Left ventricle myocardium superior (tissue), 1 donor: ENCODE measurements around the gene UVRAG. TPM values are rescaled to one million over a fixed set of nuclear protein-coding genes. Genes with fewer than 3 reads are reported as not detected.

Experiments used
- ATAC-seq: fragments of 200-7000 bp; cut with Tn5 transposase; one replicate; pipeline ENCODE4 v1.9.1; 2020; ENCODE audit warnings: mild to moderate bottlenecking, moderate library complexity
- DNase-seq: peaks from one replicate; pipeline ENCODE4 v3.0.0-alpha.2; 2020
- intact Hi-C: fragments of 100-400 bp; cut with micrococcal nuclease; formaldehyde crosslinking; loops from one replicate; pipeline ENCODE4 v1.11.0; 2022
- total RNA-seq: library from RNA; stranded (reverse); fragmentation: NEBNext Ultra II Directional; extraction: Animal tissue kit (Norgen Biotek cat#: 25700); gene quantifications from one replicate; pipeline ENCODE4 v1.2.1, GENCODE V29; 2021
- donor health status: DM: no; HTN: yes; CAD: no; lungs with severe emphysema.

UVRAG gene
- total RNA-seq, 1 donor from 2014 or later, result 14.9 TPM

DNA sequence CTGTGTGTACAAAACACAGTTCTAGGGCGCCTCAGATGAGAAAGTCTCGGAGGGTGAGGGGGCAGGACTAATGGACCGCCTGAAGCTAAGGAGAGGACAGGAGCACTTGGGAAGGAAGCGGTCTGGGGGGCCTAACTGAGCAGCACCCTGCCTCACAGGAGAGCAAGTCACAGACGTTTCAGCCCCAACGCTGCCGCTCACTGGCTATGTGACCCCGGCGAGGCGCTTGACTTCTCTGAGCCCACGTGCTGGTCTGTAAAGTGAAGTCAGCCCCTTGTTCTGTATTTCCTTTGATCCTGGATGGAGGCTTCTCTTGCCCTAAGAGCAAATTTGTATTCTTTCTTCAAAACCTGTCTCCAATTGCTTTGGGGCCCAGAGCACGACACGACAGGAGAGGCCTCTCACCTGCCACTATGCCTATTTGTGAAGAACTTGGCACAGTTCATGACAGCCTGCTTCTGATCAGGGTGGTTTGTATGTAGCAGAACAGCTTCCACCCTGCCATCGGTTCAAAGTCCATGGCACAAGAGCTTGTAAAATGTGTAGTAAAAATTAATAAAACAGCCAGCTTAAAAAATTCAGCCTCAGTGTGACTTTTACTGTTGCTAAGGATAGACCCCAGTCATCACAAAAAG, 332.2 kb downstream of the UVRAG start:
- ATAC-seq (no peak), DNase-seq (no peak)
- intact Hi-C loops, result no loop called here

DNA sequence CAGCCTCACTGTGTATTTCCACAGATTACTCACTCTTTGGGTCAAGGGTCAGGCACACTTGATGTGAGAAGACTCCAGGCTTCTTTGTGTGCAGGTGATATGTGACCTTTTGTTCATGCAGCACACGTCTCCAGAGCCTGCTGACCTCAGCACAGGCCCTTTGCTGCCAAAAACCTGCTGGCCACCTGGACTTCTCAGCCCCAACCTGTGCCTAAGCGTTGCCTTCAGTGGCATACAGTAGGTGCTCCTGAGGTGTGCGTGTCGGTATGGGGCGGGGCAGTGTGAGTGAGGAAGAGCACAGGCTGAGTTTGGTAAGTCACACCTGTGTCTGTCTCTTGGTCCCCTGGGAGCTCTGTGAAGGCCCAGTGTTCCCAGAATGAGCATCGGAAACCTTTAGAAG, 333.2 kb downstream of the UVRAG start:
- ATAC-seq, result no peak
- intact Hi-C loops, result no loop called here

DNA sequence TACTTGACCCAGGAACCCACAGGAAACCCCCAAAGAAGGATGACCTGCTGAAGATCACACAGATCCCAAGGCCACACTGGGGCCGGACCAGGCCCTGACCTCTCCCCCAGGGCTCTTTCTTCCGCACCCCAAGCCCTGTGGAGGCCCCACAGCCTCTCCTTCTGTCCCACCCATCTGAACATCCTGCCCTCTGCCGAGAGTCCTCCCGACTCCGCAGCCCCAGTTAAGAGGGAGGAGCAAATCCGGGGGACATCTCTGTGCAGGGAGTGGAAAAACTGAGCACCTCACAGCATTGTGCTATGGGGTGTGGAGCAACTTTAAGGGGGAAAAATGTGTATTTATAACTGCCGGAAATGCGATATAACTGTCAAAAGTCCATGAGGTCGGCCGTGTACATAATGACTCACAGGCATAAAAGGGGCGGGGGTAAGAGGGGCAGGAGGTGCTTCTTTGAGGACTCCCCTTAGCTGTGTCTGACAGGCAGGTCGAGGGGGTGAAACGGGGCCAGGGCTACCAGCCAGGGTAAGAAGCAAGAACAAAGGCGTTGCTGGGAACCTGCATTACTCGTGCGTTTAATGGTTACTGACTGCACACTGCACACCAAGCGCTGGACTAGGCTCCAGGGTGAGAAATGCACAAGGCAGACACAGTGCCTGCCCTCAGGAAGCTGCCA, 334.1 kb downstream of the UVRAG start:
- DNase-seq (no peak), ATAC-seq (no peak)
- intact Hi-C loops, result no loop called here

More for the DNA sequence above, 333.2 kb downstream of the UVRAG start:
- no peak for DNase-seq

DNA sequence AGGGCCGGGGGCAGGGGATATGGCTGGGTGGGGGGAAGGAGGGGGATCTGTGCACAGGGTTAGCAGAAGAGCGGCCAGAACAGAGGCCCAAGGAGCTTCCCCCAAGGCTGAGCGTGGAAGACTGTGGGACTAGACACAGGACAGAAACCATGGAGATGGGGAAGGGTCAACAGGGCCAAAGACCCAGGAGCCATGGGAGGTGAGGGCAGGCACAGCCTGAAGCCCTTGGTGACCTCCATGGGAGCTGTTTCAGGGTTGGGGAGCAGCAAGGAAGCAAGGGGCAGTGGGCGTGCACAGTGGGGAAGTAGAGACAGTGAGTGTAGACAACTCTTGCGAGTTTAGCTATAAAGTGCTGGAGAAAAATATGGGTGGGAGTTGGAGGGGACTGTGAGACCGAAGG, 334.7 kb downstream of the UVRAG start:
- ATAC-seq (no peak), DNase-seq (no peak)
- intact Hi-C loops, result loop anchor here (5.0 kb wide), 1 partner anchor 252 kb away; no protein-coding TSS in a partner anchor

DNA sequence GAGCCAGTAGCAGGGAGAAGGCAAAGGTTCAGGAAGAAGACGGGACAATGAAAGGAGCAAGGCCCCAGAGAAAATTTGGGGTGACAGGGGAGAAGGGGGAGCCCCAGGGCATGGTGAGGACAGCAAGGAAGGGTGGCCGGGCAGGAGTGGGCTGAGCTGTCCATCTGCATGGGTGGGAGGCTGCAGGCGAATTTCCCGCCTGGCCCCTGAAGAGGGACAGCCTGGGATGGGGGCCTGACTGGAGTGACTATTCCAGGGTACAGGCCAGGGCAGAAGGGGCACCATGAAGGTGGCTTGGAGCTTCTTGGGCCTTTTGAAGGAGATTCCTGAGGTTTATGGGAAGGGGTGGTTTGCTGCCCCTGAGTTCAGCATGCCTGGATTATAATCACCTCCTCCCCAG, 335.1 kb downstream of the UVRAG start:
- ATAC-seq, result no peak
- DNase-seq, result no peak
- intact Hi-C loops, result loop anchor here (5.0 kb wide), 1 partner anchor 253 kb away; no protein-coding TSS in a partner anchor

DNA sequence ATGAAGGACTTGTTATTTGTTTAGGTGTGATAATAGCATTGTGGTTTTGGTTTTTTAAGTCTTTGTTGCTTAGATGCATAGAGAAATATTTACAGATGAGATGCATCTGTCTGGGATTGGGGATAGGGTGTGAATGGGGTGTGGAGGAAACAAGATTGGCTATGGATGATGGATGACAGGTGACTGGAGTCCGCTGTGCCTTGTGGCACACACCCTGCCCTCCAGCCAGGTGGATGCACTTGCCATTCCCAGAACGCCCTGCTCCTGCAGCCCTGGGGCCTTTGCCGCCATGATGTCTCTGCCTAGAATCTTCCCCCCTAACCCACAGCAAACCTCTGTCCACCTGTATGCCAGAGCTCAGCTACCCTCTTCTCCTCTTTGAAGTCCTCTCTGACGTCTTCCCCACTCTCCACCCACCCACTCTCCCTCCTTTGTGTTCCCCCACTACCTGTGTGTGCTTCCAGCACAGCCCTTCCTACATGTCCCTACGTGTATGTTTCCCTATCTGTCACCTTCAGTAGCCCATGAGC, 336.6 kb downstream of the UVRAG start:
- no peak for DNase-seq
- no peak for ATAC-seq
- intact Hi-C loops, result loop anchor here (5.0 kb wide), 1 partner anchor 254 kb away; no protein-coding TSS in a partner anchor

DNA sequence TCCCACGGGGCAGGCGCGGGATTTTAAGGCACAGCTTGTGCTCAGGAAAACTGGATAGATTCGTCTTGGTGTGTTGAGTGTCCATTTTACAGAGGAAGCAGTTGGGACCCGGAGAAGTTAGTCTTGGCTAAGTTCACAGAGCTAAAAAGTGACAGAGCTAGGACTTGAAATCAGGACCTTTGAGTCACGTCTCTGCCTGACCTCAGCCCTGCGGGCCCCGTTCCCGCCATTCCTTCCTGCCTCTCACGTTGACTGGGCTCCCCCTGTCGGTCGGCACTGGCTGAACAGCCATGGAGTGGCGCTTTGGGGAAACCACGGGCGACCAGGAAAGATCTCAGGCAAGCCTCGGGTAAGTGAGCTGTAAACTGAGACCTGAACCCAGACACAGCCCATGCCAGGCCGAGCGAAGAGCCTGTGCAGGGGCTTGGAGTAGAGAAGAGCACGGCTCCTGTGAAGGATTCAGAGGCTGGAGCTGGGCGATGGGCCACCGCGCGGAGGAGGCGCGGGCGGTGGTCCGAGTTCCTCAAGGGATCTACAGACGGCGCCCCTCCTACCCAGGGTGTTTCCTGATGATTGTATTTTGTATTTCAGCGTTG, 337.2 kb downstream of the UVRAG start:
- intact Hi-C loops, result loop anchor here (5.0 kb wide), 1 partner anchor 255 kb away; no protein-coding TSS in a partner anchor
- peak; percentile 94 for DNase-seq
- peak; percentile 94 for ATAC-seq

DNA sequence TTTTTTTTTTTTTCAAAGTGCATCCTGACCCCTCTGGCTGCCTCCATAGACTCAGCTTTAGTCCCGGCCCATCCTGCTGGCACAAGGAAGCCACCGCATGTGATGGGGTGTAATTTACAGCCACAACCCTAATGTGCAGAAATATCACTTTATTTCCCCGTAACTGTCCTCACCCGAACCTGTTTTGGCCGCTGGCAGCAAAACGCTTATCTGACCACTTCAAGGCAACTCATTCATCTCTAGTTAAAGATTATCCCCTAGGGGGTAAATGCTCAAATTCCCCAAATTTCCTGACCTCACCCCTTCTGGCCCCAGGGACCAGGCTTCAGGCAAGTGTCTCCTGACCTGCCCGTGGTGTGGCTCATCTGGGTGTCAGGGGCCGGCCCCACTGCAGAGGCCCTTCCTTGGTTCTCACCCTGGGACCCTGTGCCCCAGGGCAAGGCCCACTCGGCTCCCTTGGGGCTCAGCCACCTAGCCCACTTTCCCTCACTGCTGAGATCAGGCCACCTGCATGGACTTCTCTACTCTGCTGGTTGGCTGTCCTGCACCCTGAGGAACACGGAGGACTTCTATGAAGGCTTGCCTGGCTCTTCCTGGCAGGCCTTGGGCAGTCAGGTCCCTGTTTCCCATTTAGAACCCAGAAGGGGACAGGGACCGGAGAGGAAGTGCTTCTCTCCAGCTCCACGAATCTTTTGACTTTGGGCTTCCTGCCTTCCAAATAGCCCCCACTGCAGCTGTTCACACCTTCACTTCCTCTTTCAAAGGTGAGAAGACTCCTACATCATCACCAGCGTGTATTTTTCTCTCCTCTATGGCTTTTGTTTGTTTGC, 337.9 kb downstream of the UVRAG start:
- no peak for DNase-seq
- intact Hi-C loops, result loop anchor here (5.0 kb wide), 1 partner anchor 256 kb away; no protein-coding TSS in a partner anchor
- peak; percentile 8 for ATAC-seq

DNA sequence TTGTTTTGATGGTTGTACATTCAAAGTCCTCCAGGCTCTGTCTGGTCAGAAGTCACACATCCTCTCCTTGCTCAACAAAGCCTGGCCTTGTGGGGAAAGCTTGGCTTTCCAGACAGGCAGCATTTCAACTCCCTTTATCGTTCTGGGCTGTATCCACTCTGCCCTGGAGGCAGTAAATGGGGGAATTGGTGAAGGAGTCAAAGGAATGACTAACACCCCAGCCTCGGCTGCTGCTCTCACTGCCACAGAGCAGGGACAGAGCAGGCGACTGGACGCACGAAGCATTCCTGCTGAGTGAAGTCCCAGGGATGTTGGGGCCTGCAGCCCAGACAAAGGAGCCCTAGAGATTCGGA, 338.5 kb downstream of the UVRAG start:
- ATAC-seq (no peak), DNase-seq (no peak)
- intact Hi-C loops, result loop anchor here (5.0 kb wide), 1 partner anchor 256 kb away; no protein-coding TSS in a partner anchor

DNA sequence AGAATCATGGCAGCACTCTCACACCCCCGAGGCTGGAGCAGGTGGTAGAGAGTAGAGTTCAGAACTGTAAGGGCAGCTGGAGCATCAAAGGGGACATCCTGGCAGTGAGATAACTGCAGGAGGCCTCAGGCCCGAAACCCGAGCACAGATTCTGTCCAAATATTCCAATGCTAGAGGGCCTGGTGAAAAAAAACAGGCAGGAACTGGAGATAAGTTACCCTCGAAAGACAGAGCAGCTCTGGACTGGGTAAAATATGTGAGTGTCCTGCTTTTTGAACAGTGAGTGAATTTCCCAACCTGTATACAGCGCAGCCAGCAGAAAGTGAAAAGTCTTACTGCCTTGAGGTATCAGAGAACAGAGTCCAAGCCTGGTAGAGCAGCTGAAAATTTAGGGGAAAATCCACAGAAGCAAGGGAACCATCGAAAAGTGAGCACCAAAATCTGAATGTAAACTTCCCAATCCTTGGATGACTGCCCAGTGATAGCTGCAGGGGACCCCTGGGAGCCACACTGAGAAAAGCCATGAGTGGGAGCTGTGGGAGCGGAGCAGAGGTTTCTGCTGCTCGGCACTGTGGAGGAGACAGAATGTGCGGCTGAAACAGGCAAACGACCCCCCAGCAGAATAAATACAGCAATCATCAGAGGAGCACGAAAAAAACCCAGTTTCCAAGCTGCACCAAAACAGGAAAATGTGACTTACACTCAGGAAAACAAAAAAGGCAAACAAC, 340.7 kb downstream of the UVRAG start:
- intact Hi-C loops, result no loop called here
- DNase-seq, result no peak
- ATAC-seq, result no peak

DNA sequence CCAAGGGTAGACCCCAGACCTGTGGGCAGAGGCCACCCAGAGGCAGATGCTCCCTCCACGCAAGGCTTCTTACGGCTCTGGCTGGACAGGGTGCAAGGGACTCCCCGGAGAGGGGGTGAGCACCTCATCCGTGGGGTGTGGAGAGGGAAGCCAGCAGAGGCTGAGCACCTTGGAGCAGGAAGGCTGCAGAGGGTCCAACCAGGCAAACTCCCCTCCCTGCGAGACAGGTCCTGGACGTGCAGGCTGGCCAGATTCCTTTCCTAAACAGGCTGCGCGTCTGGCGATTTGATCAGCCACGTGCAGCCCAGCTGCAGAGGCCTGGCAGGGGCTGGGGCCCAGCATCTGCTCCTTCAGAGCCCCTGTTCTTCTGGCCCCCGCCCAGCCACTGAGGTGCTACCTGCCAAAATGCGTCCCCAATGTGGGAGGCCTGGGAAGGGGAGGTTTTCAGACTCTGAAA, 342.0 kb downstream of the UVRAG start:
- DNase-seq (no peak), ATAC-seq (no peak)
- intact Hi-C loops, result no loop called here

DNA sequence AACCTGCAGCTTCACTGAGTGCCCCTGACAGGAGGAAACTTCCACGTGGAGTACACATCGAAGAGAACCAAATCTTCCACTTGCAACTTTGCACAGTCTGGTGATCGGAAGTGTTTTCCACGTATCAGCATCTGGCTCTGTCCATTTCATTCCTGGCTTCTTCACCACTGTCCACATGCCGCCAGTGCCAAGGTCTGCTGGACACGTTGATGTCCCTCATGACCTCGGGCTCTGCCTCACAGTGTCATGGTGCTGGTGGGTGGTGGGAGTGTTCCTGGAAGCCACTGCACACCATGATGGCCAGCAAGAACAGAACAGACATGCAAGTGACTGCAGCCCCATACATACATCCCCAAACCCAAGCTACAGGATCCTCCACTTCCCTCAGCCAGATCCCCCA, 342.9 kb downstream of the UVRAG start:
- DNase-seq (no peak), ATAC-seq (no peak)
- intact Hi-C loops, result no loop called here

DNA sequence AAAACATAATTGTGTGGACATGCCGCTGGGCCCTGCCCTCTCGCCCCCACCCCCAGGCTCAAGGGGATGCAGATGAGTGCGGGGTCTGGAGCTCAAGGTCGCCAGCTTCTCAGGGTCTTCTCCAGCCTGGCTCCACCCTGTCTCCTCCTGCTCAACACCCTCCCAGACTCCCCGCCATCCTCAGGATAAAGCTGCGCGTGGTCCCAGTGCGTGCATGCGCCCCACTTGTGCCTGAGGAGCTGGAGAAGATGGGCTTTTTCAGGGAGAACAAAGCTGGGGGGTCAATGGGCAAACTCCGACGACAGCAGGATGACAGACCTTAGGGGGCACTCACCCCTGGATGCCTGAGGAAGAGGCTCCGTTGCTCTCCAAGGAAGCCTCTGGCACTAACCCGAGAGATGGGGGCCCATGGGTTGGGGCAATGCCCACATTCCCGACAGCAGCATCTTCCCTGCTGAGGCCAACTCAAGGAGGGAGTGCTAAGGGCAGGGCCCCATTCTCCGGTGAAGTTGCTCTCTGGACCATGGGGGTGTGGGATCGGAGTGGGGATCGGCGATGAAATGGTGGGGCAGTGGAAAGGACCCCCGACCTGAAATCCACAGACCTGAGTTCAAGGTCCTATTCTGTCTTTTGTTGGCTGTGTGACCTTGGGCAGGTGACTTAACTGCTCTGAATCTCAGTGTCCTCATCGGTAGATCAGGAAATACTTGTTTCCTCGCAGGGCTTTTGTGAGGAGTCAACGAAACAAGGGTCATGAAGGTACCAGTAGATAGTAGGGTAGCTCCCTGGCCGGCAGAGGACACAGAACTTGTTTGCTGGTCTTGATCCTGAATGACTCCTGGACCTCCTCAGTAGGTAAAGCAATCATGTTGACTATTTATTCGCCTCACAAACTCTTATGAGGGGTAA, 343.6 kb downstream of the UVRAG start:
- intact Hi-C loops, result no loop called here
- DNase-seq (peak; percentile 4), ATAC-seq (no peak)

DNA sequence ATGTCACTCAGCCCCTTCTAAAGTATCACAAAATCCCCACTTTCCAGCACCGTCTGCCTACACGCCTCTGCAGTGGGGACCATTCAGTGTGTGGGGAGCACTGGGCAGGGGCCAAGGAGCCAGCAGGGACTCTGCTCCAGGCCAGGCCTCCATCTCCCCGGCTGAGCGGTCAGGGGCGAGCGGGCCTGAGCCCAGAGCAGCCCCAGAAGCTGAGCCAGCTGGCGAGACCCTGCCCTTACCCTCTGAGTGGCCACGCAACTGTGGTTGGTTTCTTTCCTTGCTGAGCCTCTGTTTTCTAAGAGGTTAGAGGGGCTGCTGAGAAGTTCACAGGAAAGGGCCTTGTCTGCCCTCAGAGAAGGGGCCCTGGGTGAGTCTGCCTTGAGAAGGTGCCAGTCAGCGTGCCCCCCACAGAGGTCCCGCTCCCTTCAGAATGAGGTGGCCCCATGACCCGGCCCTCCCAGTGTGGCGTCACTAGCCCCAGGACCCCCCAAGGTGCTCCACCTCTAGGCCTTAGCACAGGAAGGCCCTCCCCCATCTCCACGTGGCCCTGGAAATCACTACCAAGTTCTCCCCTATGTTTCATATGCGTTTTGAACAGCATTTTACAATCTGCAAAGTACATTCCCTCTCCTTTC, 344.4 kb downstream of the UVRAG start:
- ATAC-seq (no peak), DNase-seq (peak; percentile 18)
- intact Hi-C loops, result no loop called here

DNA sequence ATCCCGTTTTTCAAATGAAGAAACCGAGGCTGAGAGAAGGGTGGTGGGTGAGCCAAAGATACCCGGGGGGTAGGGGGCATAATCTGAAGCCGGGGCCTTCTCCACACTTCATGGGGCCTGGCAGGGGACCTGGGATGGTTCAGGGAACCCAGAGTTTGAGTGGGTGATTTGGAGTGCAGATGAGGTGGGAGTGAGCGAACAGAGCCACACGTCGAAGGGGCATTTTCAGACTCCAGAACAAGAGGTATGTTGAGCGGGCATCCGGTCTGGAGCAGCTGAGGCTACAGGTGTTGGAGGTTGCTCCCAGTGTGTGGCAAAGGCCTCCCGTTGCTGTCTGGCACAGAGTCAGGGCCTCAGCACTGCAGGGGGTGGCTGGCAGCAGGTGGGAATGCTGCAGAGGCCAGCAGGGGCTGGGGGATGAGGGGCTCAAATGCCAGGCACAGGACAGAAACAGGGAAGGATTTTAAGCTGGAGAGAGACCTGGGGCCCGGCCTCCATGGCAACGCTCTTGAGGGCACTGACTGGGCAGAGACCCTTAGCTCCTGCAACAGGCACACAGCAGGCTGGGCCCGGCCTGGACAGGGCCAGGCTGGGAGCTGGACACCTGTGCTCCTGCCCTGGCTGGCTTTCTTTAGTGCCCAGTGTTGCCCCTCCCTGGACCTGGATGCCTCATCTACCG, 345.1 kb downstream of the UVRAG start:
- peak; percentile 19 for DNase-seq
- intact Hi-C loops, result no loop called here
- no peak for ATAC-seq

DNA sequence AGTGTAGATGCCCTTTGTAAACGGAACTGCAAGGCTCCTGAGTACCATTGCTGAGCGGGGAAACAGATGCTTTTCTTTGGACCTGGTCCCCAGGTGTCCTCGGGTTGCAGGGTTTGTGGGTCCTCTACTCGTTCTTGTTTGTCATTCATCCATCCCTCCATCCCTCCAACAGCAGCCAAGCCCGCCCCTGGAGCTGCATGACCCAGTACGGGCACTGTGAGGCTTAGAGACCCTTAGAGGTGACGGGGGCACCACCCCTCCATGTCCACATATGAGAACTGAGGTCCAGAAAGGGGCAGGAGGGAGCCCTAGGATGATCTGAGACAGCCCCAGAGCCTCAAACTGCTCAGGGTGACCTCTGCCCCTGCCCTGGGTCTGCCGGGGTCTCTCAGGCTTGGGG, 345.8 kb downstream of the UVRAG start:
- DNase-seq (peak; percentile 31), ATAC-seq (peak; percentile 9)
- intact Hi-C loops, result no loop called here
